HTERT RPE-1 (cell line): Measurements from ENCODE around the gene PCCB.

Experiments
- in situ Hi-C: fragments of 300-500 bp; cut with MboI; formaldehyde crosslinking; loops from 4 replicates; pipeline ENCODE4 v1.14.3; 2020; ENCODE audit warnings: low sequenced_read_pairs

The PCCB gene

DNA sequence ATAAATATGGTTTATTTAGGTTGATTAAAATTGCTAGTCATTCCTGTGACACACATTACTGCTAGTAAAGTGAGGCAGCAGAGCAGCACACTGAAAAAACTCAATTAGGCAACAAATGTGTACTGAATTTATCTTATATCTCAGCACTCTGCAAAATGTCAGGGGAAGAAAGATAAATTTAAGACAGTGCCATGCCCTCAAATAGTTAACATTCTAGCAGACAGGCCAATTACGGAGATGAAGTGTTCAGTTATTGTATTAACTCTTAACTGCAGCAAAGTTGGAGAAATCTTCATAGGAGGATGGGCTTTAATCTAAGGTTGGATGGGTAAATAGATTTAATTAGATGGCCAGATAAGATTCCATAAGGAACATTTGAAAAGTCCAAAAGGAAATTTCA is 127.9 kb downstream of the PCCB start:
- in situ Hi-C loops: no loop called here
